ENCODE measurements around the gene REELD1.

- TF ChIP-seq CTCF (conservative IDR thresholded peaks at IDR 0.05 in 1 of 2, IDR thresholded peaks at IDR 0.05 in 1 of 2; ENCODE audit: extremely low read depth in 1 of 2, insufficient read depth in 1 of 2, low read depth in 1 of 2, low read length in 2 of 2) (no peak), EZH2 (IDR thresholded peaks at IDR 0.05; ENCODE audit: borderline replicate concordance, low read length) (no peak)
These were observed 15.1 kb downstream of the REELD1 start for GRCh38 chr4:146229406-146229805.

Data from mammary epithelial cell (primary cell).